ACHN (cell line): ENCODE measurements around the gene BEAN1.

Experiments used
- DNase-seq: peaks from one replicate; pipeline ENCODE4 v3.0.0-alpha.2; 2015
- in situ Hi-C: cut with HindIII; loops from 2 replicates; pipeline ENCODE4 v1.10.0; 2017; ENCODE audit warnings: low sequenced_read_pairs, low pct_ligation_motif_present, low pct_unique_long_range_greater_than_20kb

The BEAN1 gene

GRCh38 chr16:66522816-66523590, 95.9 kb downstream of the BEAN1 start:
- no peak for DNase-seq
- in situ Hi-C loops: no loop called here

GRCh38 chr16:66523861-66524354, 96.8 kb downstream of the BEAN1 start:
- DNase-seq: no peak
- in situ Hi-C loops: no loop called here

- in situ Hi-C loops: no loop called here
- no peak for DNase-seq
These were observed 97.6 kb downstream of the BEAN1 start for GRCh38 chr16:66524601-66525164.

- DNase-seq: no peak
- in situ Hi-C loops: no loop called here
These were observed 98.5 kb downstream of the BEAN1 start for GRCh38 chr16:66525396-66526180.

GRCh38 chr16:66528294-66528693, 101.2 kb downstream of the BEAN1 start:
- in situ Hi-C loops: no loop called here
- no peak for DNase-seq

DNA sequence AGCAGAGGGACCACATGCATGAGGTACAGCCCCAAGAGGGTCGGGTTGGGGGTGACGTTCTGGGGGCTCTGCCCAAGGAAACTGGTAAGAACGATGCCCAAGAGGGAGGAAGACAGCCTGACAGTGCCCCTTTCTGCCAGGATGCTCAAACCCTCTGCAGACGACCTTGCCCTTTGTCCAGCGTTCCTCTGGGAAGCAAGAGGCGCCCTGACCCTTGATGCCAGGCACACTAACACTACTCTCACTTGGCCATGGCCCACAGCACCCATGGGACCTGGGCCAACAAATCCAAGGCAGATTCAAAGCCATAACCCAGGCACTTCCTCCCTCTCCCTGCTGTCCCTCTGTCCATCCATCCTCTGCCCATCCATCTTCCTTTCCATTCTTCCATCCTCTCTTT, 102.4 kb downstream of the BEAN1 start:
- in situ Hi-C loops: no loop called here
- no peak for DNase-seq
